IMR-90 (cell line): ENCODE data around the gene TMED6. TPM values are rescaled to one million over a fixed set of nuclear protein-coding genes. Genes with fewer than 3 reads are reported as not detected.

ENCODE experiments used
- ATAC-seq: fragments of 200-7000 bp; cut with Tn5 transposase; 2 replicates; pipeline ENCODE4 v1.9.1; 2020; ENCODE audit warnings: low read depth, mild to moderate bottlenecking, moderate library complexity
- BruUV-seq: library from RNA; stranded (reverse); fragments of 400-500 nt; replicated peaks from 2 replicates; lab custom pipeline; 2021; lab: Mats Ljungman, UMichigan
- CTCF ChIA-PET: fragments of 300-600 bp; formaldehyde crosslinking; extraction: SDS; loops from one replicate; lab custom pipeline; 2021; ENCODE audit warnings: antibody characterized with exemption; lab: Yijun Ruan, JAX
- POLR2A ChIA-PET: fragments of 300-600 bp; sonication (Branson Sonifier 250); formaldehyde crosslinking; loops from one replicate; lab custom pipeline; 2022; ENCODE audit warnings: antibody characterized with exemption; ENCODE audit not compliant: unreplicated experiment; lab: Charles Lee
- DNase-seq: peaks from one replicate; pipeline ENCODE4 v3.0.0; 2013
- H2AFZ ChIP-seq: replicated peaks from 2 replicates; pipeline ENCODE3; 2013; ENCODE audit warnings: low read length, mild to moderate bottlenecking; ENCODE audit not compliant: poor library complexity
- H2AK5ac ChIP-seq: 2 replicates; pipeline ENCODE4 v1.6.1; 2013; ENCODE audit warnings: low read depth, low read length, inconsistent platforms
- H2AK9ac ChIP-seq: replicated peaks from 2 replicates; pipeline ENCODE3; 2013; ENCODE audit warnings: mild to moderate bottlenecking, low read depth, low read length, moderate library complexity; ENCODE audit not compliant: poor library complexity
- H2BK120ac ChIP-seq: 2 replicates; pipeline ENCODE4 v1.6.1; 2013; ENCODE audit warnings: low read depth, low read length, inconsistent platforms
- H2BK15ac ChIP-seq: 3 replicates; pipeline ENCODE4 v1.6.1; 2013; ENCODE audit warnings: low read depth, low read length, inconsistent platforms
- H2BK20ac ChIP-seq: 2 replicates; pipeline ENCODE4 v1.6.1; 2013; ENCODE audit warnings: low read depth, mild to moderate bottlenecking, inconsistent platforms, low read length, moderate library complexity
- H2BK5ac ChIP-seq: 2 replicates; pipeline ENCODE4 v1.6.1; 2013; ENCODE audit warnings: mild to moderate bottlenecking, low read depth, low read length, inconsistent platforms; ENCODE audit not compliant: poor library complexity, severe bottlenecking
- H3K14ac ChIP-seq: replicated peaks from 2 replicates; pipeline ENCODE4 v1.6.1; 2013; ENCODE audit warnings: low read depth, low read length, inconsistent platforms
- H3K18ac ChIP-seq: 2 replicates; pipeline ENCODE4 v1.6.1; 2013; ENCODE audit warnings: low read depth, low read length, control low read depth
- H3K23ac ChIP-seq: 2 replicates; pipeline ENCODE4 v1.6.1; 2013; ENCODE audit warnings: low read depth, low read length, inconsistent platforms
- H3K27ac ChIP-seq: 2 replicates; pipeline ENCODE4 v1.5.1; 2013; ENCODE audit warnings: mild to moderate bottlenecking, control low read depth, low read length; ENCODE audit not compliant: insufficient read depth
- H3K27me3 ChIP-seq: 2 replicates; pipeline ENCODE4 v1.6.1; 2013; ENCODE audit warnings: low read length; ENCODE audit not compliant: control insufficient read depth, insufficient read depth
- H3K36me3 ChIP-seq: 2 replicates; pipeline ENCODE4 v1.6.1; 2013; ENCODE audit warnings: low read length, mixed read lengths; ENCODE audit not compliant: control insufficient read depth, insufficient read depth
- H3K4ac ChIP-seq: 2 replicates; pipeline ENCODE4 v1.6.1; 2013; ENCODE audit warnings: low read depth, low read length, inconsistent platforms
- H3K4me1 ChIP-seq: 2 replicates; pipeline ENCODE4 v1.6.1; 2013; ENCODE audit warnings: low read length, mixed read lengths; ENCODE audit not compliant: control insufficient read depth, insufficient read depth
- H3K4me2 ChIP-seq: 2 replicates; pipeline ENCODE4 v1.6.1; 2013; ENCODE audit warnings: low read depth, mild to moderate bottlenecking, control low read depth, low read length, moderate library complexity
- H3K4me3 ChIP-seq: 2 replicates; pipeline ENCODE4 v1.5.1; 2013; ENCODE audit warnings: low read depth, mild to moderate bottlenecking, control low read depth, low read length, moderate library complexity; ENCODE audit not compliant: insufficient read depth
- H3K56ac ChIP-seq: 2 replicates; pipeline ENCODE4 v1.6.1; 2013; ENCODE audit warnings: low read length, inconsistent platforms; ENCODE audit not compliant: insufficient read depth; ENCODE audit errors: extremely low read depth
- H3K79me1 ChIP-seq, 2 experiments: 2 replicates each; pipeline ENCODE4 v1.6.1; 2013; ENCODE audit warnings: low read length in 2 of 2, inconsistent platforms in 1 of 2, low read depth in 1 of 2
- H3K9ac ChIP-seq: 2 replicates; pipeline ENCODE4 v1.6.1; 2013; ENCODE audit warnings: low read depth, low read length, control low read depth
- H3K9me1 ChIP-seq: 2 replicates; pipeline ENCODE4 v1.6.1; 2013; ENCODE audit warnings: low read length, inconsistent platforms; ENCODE audit not compliant: insufficient read depth
- H3K9me3 ChIP-seq: 2 replicates; pipeline ENCODE4 v1.6.1; 2013; ENCODE audit warnings: low read length; ENCODE audit not compliant: control insufficient read depth, insufficient read depth
- H4K20me1 ChIP-seq: 2 replicates; pipeline ENCODE4 v1.6.1; 2013; ENCODE audit warnings: low read length, inconsistent platforms; ENCODE audit not compliant: insufficient read depth
- H4K5ac ChIP-seq: 2 replicates; pipeline ENCODE4 v1.6.1; 2013; ENCODE audit warnings: mild to moderate bottlenecking, low read depth, low read length, control low read depth
- H4K8ac ChIP-seq, 2 experiments: 2 replicates each; pipeline ENCODE4 v1.6.1; 2013; ENCODE audit warnings: low read depth in 2 of 2, low read length in 2 of 2, control low read depth in 1 of 2, inconsistent platforms in 1 of 2
- H4K91ac ChIP-seq: 2 replicates; pipeline ENCODE4 v1.6.1; 2013; ENCODE audit warnings: low read depth, low read length, inconsistent platforms; ENCODE audit not compliant: insufficient read depth
- BHLHE40 ChIP-seq: fragments of 150-350 bp; IDR thresholded peaks from 2 replicates; pipeline ENCODE4 v1.6.1; 2016; ENCODE audit warnings: mild to moderate bottlenecking, low read depth, low read length
- CEBPB ChIP-seq: IDR thresholded peaks from 2 replicates; pipeline ENCODE4 v1.6.1; 2012; ENCODE audit warnings: low read depth, low read length, improper control_type of control experiment
- CHD1 ChIP-seq: IDR thresholded peaks from 2 replicates; pipeline ENCODE4 v1.6.1; 2012; ENCODE audit warnings: low read depth, low read length, improper control_type of control experiment
- FOS ChIP-seq: fragments of 150-350 bp; IDR thresholded peaks from 2 replicates; pipeline ENCODE4 v1.6.1; 2016; ENCODE audit warnings: low read depth, low read length
- MAFK ChIP-seq: IDR thresholded peaks from 2 replicates; pipeline ENCODE4 v1.6.1; 2012; ENCODE audit warnings: low read depth, low read length, improper control_type of control experiment
- MAZ ChIP-seq: IDR thresholded peaks from 2 replicates; pipeline ENCODE4 v1.6.1; 2012; ENCODE audit warnings: low read depth, mild to moderate bottlenecking, low read length, improper control_type of control experiment, moderate library complexity, borderline replicate concordance
- MXI1 ChIP-seq: IDR thresholded peaks from 2 replicates; pipeline ENCODE4 v1.6.1; 2012; ENCODE audit warnings: low read depth, mild to moderate bottlenecking, low read length, moderate library complexity, borderline replicate concordance
- NFE2L2 ChIP-seq: fragments of 150-350 bp; IDR thresholded peaks from 2 replicates; pipeline ENCODE4 v1.6.1; 2016; ENCODE audit warnings: low read depth, mild to moderate bottlenecking, low read length
- POLR2A ChIP-seq: IDR thresholded peaks from 2 replicates; pipeline ENCODE4 v1.6.1; 2012; ENCODE audit warnings: mild to moderate bottlenecking, low read depth, low read length
- RAD21 ChIP-seq: IDR thresholded peaks from 2 replicates; pipeline ENCODE4 v1.6.1; 2012; ENCODE audit warnings: low read length, improper control_type of control experiment
- RCOR1 ChIP-seq: IDR thresholded peaks from 2 replicates; pipeline ENCODE4 v1.6.1; 2012; ENCODE audit warnings: mild to moderate bottlenecking, low read length, improper control_type of control experiment; ENCODE audit not compliant: insufficient replicate concordance
- RFX5 ChIP-seq: IDR thresholded peaks from 2 replicates; pipeline ENCODE4 v1.8.0; 2012; ENCODE audit warnings: low read depth, mild to moderate bottlenecking, low read length, moderate library complexity
- SMC3 ChIP-seq: fragments of 150-350 bp; IDR thresholded peaks from 2 replicates; pipeline ENCODE4 v1.6.1; 2016; ENCODE audit warnings: low read depth, mild to moderate bottlenecking, antibody characterized with exemption, low read length, moderate library complexity
- WGBS, 2 experiments: methylation state at CpG; one replicate each; pipeline versions ENCODE4 v1.1.5 to v1.1.7; 2013; ENCODE audit warnings: missing lambda C conversion rate in 2 of 2; ENCODE audit not compliant: insufficient read length in 1 of 2; ENCODE audit errors: extremely low coverage in 2 of 2; 5-methylcytosine and 5-hydroxymethylcytosine counted together
- dilution Hi-C: fragments of 300-500 bp; cut with HindIII; formaldehyde crosslinking; loops from one replicate; pipeline ENCODE4 v1.14.3; 2018; ENCODE audit warnings: low sequenced_read_pairs; ENCODE audit not compliant: unreplicated experiment
- in situ Hi-C: fragments of 300-500 bp; cut with MboI; formaldehyde crosslinking; loops from 3 replicates; pipeline ENCODE4 v1.14.3; 2019; ENCODE audit warnings: low sequenced_read_pairs, inconsistent platforms, mixed read lengths
- intact Hi-C: fragments of 100-400 bp; cut with micrococcal nuclease; formaldehyde crosslinking; loops from 2 replicates; pipeline ENCODE4 v1.10.0; 2022
- polyA plus RNA-seq, 3 experiments: library from polyadenylated mRNA; depleted of rRNA; stranded (reverse); fragments of >200 nt; gene quantifications; 2 replicates each; pipeline ENCODE4 v1.2.3, GENCODE V29; 2012; ENCODE audit warnings: low replicate concordance in 1 of 3
- total RNA-seq: library from RNA; depleted of rRNA; stranded (reverse); fragments of >200 nt; gene quantifications from 2 replicates; pipeline ENCODE4 v1.2.3, GENCODE V29; 2012
- TF ChIP-seq, protein P1 (sequence below): fragments of 150-350 bp; IDR thresholded peaks from 2 replicates; pipeline ENCODE4 v1.6.1; 2017; ENCODE audit warnings: mild to moderate bottlenecking, antibody characterized with exemption, low read length, low read depth
- TF ChIP-seq, protein P2 (sequence below): conservative IDR thresholded peaks from 2 replicates; pipeline ENCODE4 v1.5.1; 2012; ENCODE audit warnings: mild to moderate bottlenecking, low read depth, low read length, improper control_type of control experiment
- TF ChIP-seq, protein P3 (sequence below): fragments of 150-350 bp; IDR thresholded peaks from 2 replicates; pipeline ENCODE4 v1.6.1; 2016; ENCODE audit warnings: low read depth, mild to moderate bottlenecking, low read length, moderate library complexity, borderline replicate concordance

TMED6 gene
- total and polyA plus RNA-seq, 2 of the 4 experiments (the other 2 are of a cell fraction): 0.10 TPM; not detected in 1

DNA sequence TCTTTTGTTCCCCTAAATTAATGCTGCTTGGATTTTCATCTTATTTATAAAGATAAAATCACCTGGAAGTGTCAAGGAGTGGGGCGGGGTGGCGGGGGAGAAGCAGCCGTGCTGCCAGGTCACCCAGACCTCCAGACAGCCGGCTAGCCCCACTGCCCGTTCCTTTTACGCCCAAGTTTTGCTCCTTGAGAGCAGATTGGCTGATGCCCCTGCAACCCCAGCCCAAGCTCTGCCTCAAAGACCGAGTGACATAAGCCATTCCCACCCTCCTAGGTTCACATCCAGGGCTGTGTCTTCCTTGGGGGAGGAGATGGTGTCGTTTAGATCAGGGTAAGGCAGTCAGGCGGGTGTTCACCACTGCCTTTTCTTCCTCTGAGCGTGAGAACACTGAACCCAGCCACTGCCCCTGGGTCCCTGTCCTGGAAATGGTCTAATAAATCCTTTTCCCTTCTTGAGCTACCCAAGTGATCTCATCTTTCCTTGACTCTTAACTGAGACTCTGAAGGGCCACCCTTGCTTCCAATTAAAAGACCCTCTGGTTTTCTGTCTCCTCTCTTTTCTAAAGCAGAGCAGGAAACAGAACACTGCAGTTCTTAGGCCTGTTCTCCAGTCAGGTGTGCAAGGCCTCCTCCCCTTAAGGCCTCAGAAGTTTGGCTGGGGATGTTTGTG is 26.9 kb downstream of the TMED6 start:
- Histone ChIP-seq H3K18ac (no peak overlapping the region), H4K20me1 (peaks cover 71% of the 10 kb centered on the region), H4K8ac (no peak overlapping the region), H2AFZ (no peak overlapping the region), H3K27me3 (no peaks in the 10 kb centered on the region), H3K56ac (no peak overlapping the region), H3K4me2 (no peak overlapping the region), H3K79me1 (peaks cover 44 to 88% of the 10 kb centered on the region in 2 experiments), H3K4me3 (no peak overlapping the region), H3K9ac (no peak overlapping the region), H2BK120ac (no peak overlapping the region), H3K9me3 (no peaks in the 10 kb centered on the region), H3K4me1 (peaks cover 12% of the 10 kb centered on the region), H3K4ac (no peak overlapping the region), H3K27ac (no peak overlapping the region), H4K5ac (no peak overlapping the region), H2BK20ac (no peak overlapping the region), H3K9me1 (peaks cover 13% of the 10 kb centered on the region), H3K23ac (no peak overlapping the region), H2BK5ac (no peak overlapping the region), H2AK5ac (no peak overlapping the region), H3K14ac (no peak overlapping the region), H2AK9ac (no peak overlapping the region), H2BK15ac (no peak overlapping the region), H3K36me3 (peaks cover 66% of the 10 kb centered on the region), H4K91ac (no peak overlapping the region)
- DNase-seq (no peak), ATAC-seq (no peak)
- CTCF ChIA-PET: interaction anchor here (0.5 to 0.6 kb wide), 2 partner anchors 142 to 168 kb away, joined by 3 read pairs; no protein-coding TSS in a partner anchor
- TF ChIP-seq BHLHE40 (no peak), RFX5 (no peak), NFE2L2 (no peak), MAFK (no peak), SMC3 (no peak), RCOR1 (no peak), MAZ (no peak), FOS (no peak), POLR2A (no peak), CHD1 (no peak), CEBPB (no peak), RAD21 (no peak), MXI1 (no peak)
- TF ChIP-seq, protein P1, sequence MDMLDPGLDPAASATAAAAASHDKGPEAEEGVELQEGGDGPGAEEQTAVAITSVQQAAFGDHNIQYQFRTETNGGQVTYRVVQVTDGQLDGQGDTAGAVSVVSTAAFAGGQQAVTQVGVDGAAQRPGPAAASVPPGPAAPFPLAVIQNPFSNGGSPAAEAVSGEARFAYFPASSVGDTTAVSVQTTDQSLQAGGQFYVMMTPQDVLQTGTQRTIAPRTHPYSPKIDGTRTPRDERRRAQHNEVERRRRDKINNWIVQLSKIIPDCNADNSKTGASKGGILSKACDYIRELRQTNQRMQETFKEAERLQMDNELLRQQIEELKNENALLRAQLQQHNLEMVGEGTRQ: no peak
- TF ChIP-seq, protein P2, sequence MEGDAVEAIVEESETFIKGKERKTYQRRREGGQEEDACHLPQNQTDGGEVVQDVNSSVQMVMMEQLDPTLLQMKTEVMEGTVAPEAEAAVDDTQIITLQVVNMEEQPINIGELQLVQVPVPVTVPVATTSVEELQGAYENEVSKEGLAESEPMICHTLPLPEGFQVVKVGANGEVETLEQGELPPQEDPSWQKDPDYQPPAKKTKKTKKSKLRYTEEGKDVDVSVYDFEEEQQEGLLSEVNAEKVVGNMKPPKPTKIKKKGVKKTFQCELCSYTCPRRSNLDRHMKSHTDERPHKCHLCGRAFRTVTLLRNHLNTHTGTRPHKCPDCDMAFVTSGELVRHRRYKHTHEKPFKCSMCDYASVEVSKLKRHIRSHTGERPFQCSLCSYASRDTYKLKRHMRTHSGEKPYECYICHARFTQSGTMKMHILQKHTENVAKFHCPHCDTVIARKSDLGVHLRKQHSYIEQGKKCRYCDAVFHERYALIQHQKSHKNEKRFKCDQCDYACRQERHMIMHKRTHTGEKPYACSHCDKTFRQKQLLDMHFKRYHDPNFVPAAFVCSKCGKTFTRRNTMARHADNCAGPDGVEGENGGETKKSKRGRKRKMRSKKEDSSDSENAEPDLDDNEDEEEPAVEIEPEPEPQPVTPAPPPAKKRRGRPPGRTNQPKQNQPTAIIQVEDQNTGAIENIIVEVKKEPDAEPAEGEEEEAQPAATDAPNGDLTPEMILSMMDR: no peak
- TF ChIP-seq, protein P3, sequence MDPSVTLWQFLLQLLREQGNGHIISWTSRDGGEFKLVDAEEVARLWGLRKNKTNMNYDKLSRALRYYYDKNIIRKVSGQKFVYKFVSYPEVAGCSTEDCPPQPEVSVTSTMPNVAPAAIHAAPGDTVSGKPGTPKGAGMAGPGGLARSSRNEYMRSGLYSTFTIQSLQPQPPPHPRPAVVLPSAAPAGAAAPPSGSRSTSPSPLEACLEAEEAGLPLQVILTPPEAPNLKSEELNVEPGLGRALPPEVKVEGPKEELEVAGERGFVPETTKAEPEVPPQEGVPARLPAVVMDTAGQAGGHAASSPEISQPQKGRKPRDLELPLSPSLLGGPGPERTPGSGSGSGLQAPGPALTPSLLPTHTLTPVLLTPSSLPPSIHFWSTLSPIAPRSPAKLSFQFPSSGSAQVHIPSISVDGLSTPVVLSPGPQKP: no peak
- BruUV-seq: no TSS peak
- intact Hi-C loops: no loop called here
- WGBS, 2 experiments: 80% methylated on average over 1 of the region's 10 CpGs; no CpG with 5 or more reads in 1 of the 2 experiments
- dilution Hi-C loops: no loop called here
- POLR2A ChIA-PET: interaction anchor here (0.7 kb wide), 1 partner anchor 202 kb away, joined by 4 read pairs; no protein-coding TSS in a partner anchor
- in situ Hi-C loops: no loop called here
